GM19099 (cell line): Measurements from ENCODE around the gene DHCR7.

Experiments used
- POLR2A ChIP-seq: IDR thresholded peaks from 3 replicates; pipeline ENCODE4 v1.6.1; 2011; ENCODE audit warnings: low read depth; ENCODE audit not compliant: insufficient read length; ENCODE audit errors: extremely low read depth

Gene DHCR7

DNA sequence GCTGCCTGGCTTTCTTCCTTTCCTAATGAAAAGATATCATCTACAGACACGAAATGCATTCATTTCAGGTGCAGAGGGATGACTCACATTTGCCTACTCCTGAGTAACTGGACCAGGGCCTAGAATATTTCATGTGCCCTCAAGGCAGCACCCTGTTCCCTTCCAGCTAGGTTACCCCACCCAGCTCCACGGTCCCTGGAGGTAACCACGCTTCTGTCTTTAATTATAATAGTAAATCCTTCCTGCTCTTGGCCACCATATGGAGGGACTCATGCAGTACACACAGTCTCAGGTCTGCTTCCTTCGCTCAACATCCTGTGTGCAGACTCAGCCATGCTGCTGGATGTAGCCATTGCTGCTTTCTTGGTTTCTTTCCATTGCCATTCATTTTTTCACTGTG is 22.3 kb downstream of the DHCR7 start:
- no peak for TF ChIP-seq POLR2A

DNA sequence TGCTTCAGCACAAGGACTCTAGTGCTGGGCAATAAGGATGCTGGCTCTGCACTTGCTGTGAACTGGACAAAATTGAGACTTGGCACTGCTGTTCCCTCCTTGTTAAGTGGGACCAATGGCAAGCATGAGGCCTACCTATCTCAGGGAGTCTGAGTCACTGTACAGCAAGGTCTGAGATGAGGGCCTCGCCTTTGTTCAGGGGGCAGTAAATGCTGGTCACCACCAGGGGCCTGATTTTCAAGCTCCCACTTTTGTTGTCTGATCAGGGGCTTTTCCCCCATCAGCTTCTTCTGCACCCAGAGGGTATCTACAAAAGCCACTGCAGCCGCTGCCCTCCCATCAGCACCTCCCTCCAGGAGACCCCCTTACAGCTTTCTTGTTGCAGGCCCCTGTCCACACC is 22.8 kb downstream of the DHCR7 start:
- TF ChIP-seq POLR2A, result no peak

DNA sequence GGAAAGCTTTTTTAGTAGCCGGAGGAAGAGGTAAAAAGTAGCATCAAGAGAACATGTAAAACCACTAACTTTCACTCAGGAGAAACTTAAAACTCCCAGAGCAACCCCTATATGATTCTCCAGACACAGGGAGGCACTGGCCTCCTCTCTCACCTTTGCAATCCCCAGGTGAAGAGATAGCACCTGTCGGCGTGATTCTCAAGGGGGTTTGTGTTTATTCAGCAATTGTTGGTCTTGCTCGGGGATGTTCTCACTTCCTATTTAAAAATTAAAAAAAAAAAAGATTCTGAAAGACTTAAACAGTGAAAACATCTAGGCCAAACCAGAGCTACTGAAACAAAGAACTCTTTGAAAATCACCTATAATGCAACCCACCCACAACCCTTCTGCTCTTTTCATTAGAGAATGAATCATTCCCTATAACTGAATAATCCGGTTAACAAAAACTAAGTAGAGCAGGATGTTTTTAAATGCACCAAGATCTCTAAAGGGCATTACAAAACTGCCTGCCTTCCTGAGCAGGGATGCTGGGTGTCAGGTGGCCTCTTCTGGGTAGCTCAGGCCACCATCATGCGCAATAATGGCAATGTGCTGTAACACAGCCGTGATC is 24.9 kb downstream of the DHCR7 start:
- no peak for TF ChIP-seq POLR2A

DNA sequence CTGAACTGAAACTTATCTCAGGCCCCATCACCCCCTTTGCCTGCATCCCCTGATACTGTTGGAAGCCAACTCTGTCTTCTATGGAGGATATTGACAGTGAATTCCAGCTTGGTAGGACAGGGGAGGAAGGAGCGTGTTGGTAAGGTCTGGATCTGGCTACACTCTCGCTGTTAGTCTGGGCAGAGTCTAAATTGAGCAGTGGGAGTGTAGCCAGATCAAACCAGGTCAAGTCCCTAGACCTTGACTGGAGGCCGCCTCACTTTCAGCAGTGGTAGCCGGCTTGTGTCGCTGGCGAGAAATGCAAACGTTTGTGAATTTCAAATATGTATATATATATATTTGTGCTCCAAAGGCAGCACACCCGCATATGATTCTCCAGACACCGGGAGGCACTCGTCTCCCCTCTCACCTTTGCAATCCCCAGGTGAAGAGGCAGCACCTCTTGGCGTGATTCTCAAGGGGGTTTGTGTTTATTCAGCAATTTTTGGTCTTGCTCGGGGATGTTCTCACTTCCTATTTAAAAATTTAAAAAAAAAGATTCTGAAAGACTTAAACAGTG is 26.7 kb downstream of the DHCR7 start:
- no peak for TF ChIP-seq POLR2A

DNA sequence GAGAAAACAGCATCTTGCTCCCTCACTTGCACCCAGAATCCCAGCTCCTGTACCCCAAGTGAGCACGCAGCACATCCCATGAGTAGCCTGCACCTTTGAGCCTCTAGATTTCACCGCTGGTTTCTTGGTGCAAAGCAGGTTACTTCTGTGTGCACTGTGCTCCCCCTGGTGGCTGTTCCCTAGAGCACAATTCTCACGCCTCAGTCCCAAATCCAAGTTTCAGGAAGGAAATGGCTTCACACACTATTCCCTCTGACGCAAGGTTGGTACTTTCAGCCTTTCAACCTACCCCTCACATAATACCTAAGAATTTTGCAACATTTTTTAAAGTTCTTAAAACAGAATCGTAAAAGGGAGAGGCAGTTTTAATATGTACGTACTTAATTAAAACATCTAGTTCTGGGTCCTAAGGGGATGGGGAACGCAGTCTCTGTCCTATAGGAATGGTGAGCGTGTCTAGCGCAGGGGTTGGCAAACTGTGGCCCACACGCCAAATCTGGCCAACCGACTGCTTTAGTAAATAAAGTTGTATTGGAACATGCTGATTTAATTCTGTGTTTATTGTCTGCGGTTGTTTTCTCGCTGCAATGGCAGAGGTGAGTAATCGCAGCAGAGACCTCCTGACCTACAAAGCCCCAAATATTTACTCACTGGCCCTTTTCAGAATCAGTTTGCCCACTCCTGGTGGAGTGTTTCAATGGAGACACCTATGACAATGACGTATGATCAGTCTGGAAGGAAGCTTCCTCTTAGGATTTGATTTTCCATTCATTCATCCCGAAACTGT is 27.5 kb downstream of the DHCR7 start:
- TF ChIP-seq POLR2A, result no peak

DNA sequence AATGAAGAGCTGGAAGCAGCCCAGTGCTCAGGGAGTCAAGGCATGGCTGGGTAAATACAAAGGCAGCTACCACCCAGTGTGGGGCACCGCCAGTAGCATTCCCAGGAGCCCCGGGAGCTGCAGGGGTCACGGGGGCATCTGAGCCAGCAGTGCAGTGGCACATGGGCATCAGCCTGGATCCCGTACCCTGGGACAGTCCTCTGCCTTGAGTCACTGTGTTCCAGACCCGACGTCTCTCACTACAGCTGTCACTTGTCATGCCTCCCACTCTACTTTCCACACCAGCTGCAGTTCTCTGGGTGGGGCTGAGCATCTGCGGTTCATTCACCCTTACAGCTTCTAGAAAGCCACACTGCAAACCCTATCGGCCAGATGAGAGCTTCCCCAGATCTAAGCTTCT is 29.6 kb downstream of the DHCR7 start:
- no peak for TF ChIP-seq POLR2A

DNA sequence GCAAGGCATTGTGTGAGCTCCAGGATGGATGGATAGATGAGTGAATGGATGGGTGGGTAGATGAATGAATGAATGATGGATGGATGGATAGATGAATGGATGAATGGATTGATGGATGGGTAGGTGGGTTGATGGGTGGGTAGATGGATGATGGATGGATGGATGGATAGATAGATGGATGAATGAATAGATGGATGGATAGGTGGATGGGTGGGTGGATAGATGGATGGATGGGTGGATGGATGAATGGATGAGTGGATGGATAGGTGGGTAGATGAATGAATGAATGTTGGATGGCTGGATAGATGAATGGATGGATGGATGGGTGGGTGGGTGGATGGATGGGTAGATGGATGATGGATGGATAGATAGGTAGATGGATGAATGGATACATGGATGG is 33.5 kb downstream of the DHCR7 start:
- TF ChIP-seq POLR2A, result no peak

DNA sequence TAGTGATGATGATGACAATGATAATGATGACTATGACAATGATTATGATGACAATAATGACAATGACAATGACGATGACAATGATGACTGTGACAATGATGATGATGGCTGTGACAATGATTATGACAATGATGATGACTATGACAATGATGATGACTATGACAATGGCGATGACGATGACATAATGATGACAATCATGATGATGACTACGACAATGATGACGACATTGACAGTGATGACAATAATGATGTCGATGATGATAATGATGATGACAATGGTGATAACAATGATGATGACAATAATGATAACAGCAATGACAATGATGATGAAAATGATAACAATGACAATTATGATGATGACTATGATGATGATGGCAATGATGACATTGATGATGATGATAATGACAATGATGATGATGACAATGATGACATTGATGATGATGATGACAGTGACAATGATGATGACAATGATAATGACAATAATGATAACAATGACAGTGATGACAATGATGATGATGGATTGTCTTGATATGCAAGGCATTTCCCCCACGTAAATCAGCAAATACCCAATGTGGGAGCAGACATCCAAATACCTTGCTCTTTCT is 37.7 kb downstream of the DHCR7 start:
- no peak for TF ChIP-seq POLR2A

DNA sequence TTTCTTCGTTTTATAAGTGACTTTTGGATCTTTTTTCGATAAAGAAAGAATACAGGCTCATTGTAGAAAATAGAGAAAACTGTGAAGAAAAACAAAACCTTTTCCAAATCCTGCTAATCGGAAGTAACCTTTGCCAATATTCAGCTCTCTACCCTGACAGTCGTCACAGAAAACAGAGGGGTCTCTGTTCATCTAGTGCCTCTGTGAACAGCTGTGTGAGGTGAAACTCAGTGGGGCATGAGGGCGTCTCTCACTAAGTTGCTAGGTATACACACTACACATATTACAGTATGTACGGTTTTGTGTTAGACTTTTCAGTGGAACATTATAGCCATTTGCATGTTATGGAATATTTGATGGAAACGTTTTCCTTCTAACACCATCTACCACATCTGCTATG is 39.4 kb downstream of the DHCR7 start:
- TF ChIP-seq POLR2A, result no peak

DNA sequence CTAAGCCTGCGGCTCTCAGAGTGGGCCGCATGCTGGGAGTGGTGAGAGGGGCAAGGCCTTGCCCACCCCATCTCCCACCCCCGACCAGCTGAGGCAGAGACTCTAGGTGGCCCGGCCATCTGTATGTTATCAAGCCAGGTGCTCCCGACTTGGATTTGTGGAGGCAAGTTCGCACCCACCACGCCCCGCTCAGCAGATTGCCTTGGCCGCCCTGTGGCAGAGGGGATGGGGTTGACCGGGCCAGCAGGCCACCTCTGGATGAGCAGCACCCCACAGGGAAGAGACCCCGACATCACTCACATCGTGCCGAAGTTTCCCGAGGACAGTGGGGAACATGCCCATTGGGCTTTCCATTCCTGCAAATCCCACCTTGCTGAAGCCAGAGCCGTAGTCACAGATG is 40.8 kb downstream of the DHCR7 start:
- no peak for TF ChIP-seq POLR2A

DNA sequence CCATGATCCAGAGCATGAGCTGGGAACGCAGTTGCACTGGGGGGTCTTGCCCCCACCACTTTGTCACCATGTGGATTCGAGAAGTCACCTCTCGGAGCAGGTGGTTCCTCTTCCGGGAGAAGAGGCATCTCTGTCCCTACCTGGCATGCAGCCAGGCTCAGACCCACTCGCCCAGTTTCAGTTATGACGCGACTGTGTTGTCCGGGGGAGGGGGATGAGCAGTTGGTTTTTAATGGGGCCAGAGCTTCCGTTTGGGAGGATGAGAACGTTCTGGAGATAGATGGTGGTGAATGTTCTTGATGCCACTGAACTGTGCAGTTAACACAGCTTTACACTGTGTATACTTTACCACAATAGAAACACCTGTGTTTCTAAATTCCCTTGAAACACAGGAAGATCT is 41.5 kb downstream of the DHCR7 start:
- no peak for TF ChIP-seq POLR2A

DNA sequence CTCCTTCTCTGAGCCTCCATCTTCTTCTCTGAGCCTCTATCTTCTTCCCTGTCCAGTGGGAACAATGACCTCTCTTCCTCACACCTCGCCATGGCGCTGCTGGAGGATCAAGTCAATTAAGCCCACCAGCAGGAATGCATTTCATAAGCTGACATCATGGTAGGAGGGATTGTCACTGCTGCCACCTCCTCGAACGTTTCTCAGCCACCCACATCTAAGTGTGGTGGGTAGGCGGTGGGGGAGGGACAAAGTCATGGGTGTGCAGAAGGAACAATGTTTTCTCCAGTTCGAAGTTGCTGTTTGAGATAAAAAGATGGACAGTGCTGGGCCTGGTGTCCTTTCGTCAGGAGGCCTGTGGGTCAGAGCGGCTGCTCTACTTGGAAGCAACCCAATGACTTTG is 44.0 kb downstream of the DHCR7 start:
- no peak for TF ChIP-seq POLR2A

DNA sequence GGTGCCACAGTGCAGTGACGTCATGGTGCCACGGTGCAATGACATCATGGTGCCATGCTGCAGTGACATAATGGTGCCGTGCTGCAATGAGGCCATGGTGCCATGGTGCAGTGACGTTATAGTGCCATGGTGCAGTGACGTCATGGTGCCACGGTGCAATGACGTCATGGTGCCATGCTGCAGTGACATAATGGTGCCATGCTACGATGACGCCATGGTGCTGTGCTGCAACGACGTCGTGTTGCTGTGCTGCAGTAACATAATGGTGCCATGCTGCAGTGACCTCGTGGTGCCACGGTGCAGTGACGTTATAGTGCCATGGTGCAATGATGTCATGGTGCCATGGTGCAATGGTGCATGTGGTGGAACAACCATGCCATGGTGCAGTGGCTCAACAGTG is 45.3 kb downstream of the DHCR7 start:
- no peak for TF ChIP-seq POLR2A

DNA sequence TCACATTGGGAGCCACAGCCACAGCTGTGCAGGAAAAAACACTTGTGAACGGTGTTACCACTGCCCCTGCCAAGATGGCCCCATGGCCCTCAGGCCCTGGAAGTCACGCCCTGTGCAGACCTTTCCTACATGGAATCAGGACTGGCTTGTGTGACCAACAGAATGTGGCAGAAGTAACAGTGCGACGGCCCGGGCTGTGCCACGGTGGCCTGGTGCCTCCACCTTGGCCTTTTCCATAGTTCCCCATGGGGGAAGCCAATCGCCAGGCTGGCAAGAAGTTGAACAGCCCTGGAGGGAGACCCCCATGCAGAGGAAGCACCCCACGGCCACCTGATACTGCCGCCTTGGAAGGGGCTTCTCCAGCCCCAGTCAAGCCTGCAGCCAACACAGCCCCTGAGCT is 48.0 kb downstream of the DHCR7 start:
- TF ChIP-seq POLR2A, result no peak

DNA sequence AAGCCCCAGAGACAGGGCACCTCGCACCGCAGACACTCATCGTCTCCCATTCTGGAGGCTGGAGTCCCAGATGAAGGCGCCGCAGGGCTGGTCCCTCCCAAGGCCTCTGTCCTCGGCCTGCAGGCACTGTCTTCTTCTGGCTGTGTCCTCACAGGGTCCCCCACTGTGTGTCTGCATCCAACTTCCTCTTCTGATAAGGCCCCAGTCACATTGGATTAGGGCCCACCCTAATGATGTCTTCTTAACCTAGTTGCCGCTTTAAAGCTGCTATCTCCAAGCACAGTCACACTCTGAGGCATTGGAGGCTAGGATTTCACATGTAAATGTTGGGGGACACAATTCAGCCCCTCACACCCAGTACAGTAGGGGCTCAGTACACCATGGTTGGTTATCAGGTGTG is 48.9 kb downstream of the DHCR7 start:
- TF ChIP-seq POLR2A, result no peak

DNA sequence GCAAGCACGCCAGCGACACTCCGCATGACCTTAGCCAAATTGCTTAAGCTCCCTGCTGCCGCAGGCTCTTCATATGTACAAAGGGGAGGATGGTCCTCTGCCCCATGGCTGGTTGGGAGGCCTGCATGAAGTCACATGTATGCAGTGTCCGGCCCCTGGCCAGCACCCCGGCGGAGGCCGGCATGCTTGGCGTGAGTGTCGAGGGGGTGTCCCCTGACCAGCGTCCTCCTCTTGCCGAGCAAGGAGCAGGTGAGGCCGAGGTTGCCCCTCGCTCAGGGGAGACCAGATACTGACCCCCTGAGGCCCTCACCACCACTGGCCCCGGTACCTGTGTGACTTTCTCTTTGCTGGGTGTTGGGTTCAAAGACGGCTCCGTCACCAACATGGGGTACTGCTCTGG is 50.2 kb downstream of the DHCR7 start:
- TF ChIP-seq POLR2A, result no peak
